Measurements from ENCODE around the gene MAST2.
"Not testable (repeated sequence)": the region's sequence is repeated elsewhere in the genome, so short reads cannot be mapped to it uniquely, and the experiment has no call there.

GRCh38 chr1:45838322-45838721 lies 34.9 kb downstream of the MAST2 start:
- not testable (repeated sequence) for TF ChIP-seq EZH2 (IDR thresholded peaks at IDR 0.05; ENCODE audit: insufficient read depth, poor library complexity, severe bottlenecking); EZH2phosphoT487 (IDR thresholded peaks at IDR 0.05; ENCODE audit: insufficient read depth, low read depth)

Data from GM23248 (cell line).